ENCODE measurements around the gene SLC4A7. TPM values are rescaled to one million over a fixed set of nuclear protein-coding genes. Genes with fewer than 3 reads are reported as not detected.

The SLC4A7 gene
- total and polyA plus RNA-seq, 2 experiments from 2014 or later, result 25.5 to 73.4 TPM

DNA sequence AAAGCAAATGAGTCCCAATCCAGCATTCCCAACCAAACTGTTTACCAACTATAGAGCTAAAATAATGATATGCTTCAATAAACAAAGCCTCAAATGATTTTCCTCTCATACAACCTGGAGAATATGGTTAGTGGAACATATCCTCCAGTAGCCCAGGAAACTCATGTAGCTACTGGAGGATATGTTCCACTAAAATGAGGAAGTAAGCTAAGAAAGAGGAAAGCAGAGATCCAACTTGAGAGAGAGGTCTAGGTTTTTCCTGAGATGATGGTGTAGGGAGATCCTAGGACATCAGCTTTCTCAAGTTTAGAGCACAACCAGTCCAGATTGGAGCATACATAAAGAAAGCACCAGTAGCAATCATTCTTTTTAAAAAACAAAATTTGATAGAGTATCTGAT lies 44.6 kb upstream of the SLC4A7 start:
- no peak overlapping the region for H3K4me2 ChIP-seq (ENCODE audit: unreplicated experiment)
- no peak overlapping the region for H3K27ac ChIP-seq
- no peaks in the 10 kb centered on the region for H3K9me3 ChIP-seq (ENCODE audit: low read depth)
- H3K36me3 ChIP-seq (ENCODE audit: low read depth), result no peaks in the 10 kb centered on the region
- peaks cover 31% of the 10 kb centered on the region for H3K4me1 ChIP-seq (ENCODE audit: insufficient read depth)
- no peaks in the 10 kb centered on the region for H3K27me3 ChIP-seq (replicated peaks; ENCODE audit: insufficient read depth)
- no peak for TF ChIP-seq EZH2phosphoT487 (IDR thresholded peaks at IDR 0.05; ENCODE audit: insufficient read depth, low read depth)
- TF ChIP-seq EZH2 (IDR thresholded peaks at IDR 0.05; ENCODE audit: insufficient read depth, poor library complexity, severe bottlenecking), result no peak
- DNase-seq, result no peak
- no peaks in the 10 kb centered on the region for H4K20me1 ChIP-seq (ENCODE audit: insufficient read depth)
- H3K79me2 ChIP-seq (ENCODE audit: insufficient read depth), result no peaks in the 10 kb centered on the region
- in situ Hi-C loops (cut with MboI), result no loop called here
- no peaks in the 10 kb centered on the region for H3K9me2 ChIP-seq (ENCODE audit: insufficient read depth)
- H2AFZ ChIP-seq, result no peak overlapping the region
- H3K9ac ChIP-seq, result no peak overlapping the region
- H3F3A ChIP-seq (ENCODE audit: insufficient read depth), result peaks cover 36% of the 10 kb centered on the region
- H3K4me3 ChIP-seq, result no peak overlapping the region

DNA sequence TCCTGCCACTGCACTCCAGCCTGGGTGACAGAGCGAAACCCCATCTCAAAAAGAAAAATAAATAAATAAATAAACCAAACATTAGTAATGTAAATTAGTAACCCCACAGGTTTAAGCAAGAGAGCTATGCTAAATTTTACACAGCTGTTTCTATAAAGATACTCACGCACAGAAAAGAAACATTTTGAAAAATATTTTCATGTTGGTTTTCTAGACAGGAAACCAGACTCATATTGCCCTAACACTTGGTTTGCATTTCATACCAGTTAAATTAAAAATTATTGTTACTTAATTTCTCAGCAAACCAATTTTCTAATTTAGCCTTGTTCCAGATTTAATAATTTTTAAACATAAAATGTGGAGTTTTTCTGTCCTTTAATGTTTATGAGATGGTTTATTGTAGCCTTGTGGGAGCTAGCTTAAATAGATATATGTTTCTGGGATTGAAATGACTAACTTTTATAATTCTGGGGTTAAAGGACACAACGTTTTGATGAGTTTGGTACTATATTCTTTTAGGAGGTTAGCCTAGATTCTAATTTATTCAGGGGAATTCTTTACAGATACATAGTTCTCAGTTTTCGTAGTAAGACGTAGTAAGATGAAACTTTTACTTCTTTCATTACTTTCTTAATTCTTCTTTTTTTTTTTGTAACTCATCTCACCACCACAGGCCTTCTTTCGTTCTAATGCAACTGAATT lies 42.6 kb upstream of the SLC4A7 start:
- Histone ChIP-seq H3K4me3 (no peak overlapping the region), H3K79me2 (ENCODE audit: insufficient read depth) (no peaks in the 10 kb centered on the region), H3K9me3 (ENCODE audit: low read depth) (no peaks in the 10 kb centered on the region), H3K4me2 (ENCODE audit: unreplicated experiment) (no peak overlapping the region), H3K27me3 (replicated peaks; ENCODE audit: insufficient read depth) (no peaks in the 10 kb centered on the region), H3K4me1 (ENCODE audit: insufficient read depth) (peaks cover 37% of the 10 kb centered on the region), H3K27ac (no peak overlapping the region), H3F3A (ENCODE audit: insufficient read depth) (peaks cover 42% of the 10 kb centered on the region), H2AFZ (no peak overlapping the region), H3K9me2 (ENCODE audit: insufficient read depth) (no peaks in the 10 kb centered on the region), H4K20me1 (ENCODE audit: insufficient read depth) (no peaks in the 10 kb centered on the region), H3K36me3 (ENCODE audit: low read depth) (no peaks in the 10 kb centered on the region), H3K9ac (no peak overlapping the region)
- in situ Hi-C loops (cut with MboI), result no loop called here
- TF ChIP-seq EZH2 (IDR thresholded peaks at IDR 0.05; ENCODE audit: insufficient read depth, poor library complexity, severe bottlenecking) (no peak), EZH2phosphoT487 (IDR thresholded peaks at IDR 0.05; ENCODE audit: insufficient read depth, low read depth) (no peak)
- WGBS, 2 experiments (ENCODE audit: low coverage in 1 of 2, low lambda C conversion rate in 2 of 2, missing lambda C conversion rate in 2 of 2), result 95 to 96% methylated on average over 6 of the region's 6 CpGs
- DNase-seq, result no peak

DNA sequence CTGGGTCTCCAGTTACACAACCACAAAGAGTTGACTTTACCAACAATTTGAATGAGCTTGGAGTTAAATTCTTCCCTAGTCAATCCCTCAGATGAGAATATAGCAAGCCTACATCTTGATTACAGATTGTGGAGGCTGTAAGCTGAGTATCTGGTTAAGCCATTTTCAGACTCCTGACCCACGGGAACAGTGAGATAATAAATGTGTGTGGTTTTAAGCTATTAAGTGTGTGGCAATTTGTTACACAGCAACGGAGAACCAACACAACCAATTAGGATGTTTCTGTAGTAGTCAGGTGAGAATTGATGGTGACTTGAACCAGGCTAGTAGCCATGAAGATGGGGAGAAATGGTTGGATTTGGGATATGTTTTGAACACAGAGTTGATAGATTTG lies 37.7 kb upstream of the SLC4A7 start:
- TF ChIP-seq EZH2phosphoT487 (IDR thresholded peaks at IDR 0.05; ENCODE audit: insufficient read depth, low read depth), result no peak
- TF ChIP-seq EZH2 (IDR thresholded peaks at IDR 0.05; ENCODE audit: insufficient read depth, poor library complexity, severe bottlenecking), result no peak
- Histone ChIP-seq H3K27ac (peak overlapping the region; percentile 71), H3K79me2 (ENCODE audit: insufficient read depth) (no peaks in the 10 kb centered on the region), H2AFZ (0 out of 2 replicates have a peak overlapping the region, but pooled peaks have one; percentile 6), H3F3A (ENCODE audit: insufficient read depth) (peaks cover 51% of the 10 kb centered on the region), H4K20me1 (ENCODE audit: insufficient read depth) (no peaks in the 10 kb centered on the region), H3K4me1 (ENCODE audit: insufficient read depth) (peaks cover 48% of the 10 kb centered on the region), H3K4me3 (no peak overlapping the region), H3K9me3 (ENCODE audit: low read depth) (no peaks in the 10 kb centered on the region), H3K27me3 (replicated peaks; ENCODE audit: insufficient read depth) (no peaks in the 10 kb centered on the region), H3K9me2 (ENCODE audit: insufficient read depth) (no peaks in the 10 kb centered on the region), H3K9ac (peak overlapping the region; percentile 34; the same call in 1 of the 2 replicates), H3K36me3 (ENCODE audit: low read depth) (no peaks in the 10 kb centered on the region), H3K4me2 (ENCODE audit: unreplicated experiment) (peak overlapping the region; percentile 41)
- DNase-seq, result no peak
- in situ Hi-C loops (cut with MboI), result no loop called here
- WGBS, 2 experiments (ENCODE audit: low coverage in 1 of 2, low lambda C conversion rate in 2 of 2, missing lambda C conversion rate in 2 of 2), result 18 to 22% methylated on average over 2 of the region's 2 CpGs

DNA sequence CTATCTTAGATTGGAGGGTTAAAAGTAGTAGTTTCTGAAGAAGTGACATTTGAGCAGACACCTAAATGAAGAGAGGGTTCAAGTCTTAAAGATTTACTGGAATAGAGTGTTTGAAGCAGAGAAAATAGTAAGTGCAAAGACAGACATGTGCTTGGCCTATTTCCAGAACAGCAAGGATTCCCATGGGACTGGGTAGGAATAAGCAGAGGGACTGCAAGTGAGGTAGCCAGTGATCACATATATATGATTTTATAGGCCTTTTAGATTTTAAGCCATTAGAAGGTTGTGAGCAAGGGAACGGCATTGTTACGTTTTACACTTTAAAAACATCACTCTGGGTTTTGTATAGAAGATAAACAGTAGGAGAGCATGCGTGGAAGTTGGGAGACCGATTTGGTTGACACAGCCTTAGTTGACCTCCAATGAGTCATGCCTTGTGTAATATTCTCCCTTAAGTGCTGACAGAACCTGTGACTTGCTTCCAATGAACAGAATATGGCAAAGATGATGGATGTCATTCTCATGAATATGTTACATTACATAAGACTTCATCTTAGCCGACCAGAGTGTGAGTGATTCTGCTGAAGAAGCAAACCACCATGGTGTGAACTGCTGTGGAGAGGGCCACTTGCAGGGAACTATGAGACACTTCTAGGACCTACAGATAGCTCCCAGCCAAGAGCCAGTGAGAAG lies 37.1 kb upstream of the SLC4A7 start:
- Histone ChIP-seq H3K79me2 (ENCODE audit: insufficient read depth) (no peaks in the 10 kb centered on the region), H3K9me2 (ENCODE audit: insufficient read depth) (no peaks in the 10 kb centered on the region), H3F3A (ENCODE audit: insufficient read depth) (peaks cover 51% of the 10 kb centered on the region), H3K4me3 (no peak overlapping the region), H3K27ac (peak overlapping the region; percentile 71), H4K20me1 (ENCODE audit: insufficient read depth) (no peaks in the 10 kb centered on the region), H3K9me3 (ENCODE audit: low read depth) (no peaks in the 10 kb centered on the region), H3K4me1 (ENCODE audit: insufficient read depth) (peaks cover 48% of the 10 kb centered on the region), H3K36me3 (ENCODE audit: low read depth) (no peaks in the 10 kb centered on the region), H3K27me3 (replicated peaks; ENCODE audit: insufficient read depth) (no peaks in the 10 kb centered on the region), H3K4me2 (ENCODE audit: unreplicated experiment) (peak overlapping the region; percentile 41), H2AFZ (peak overlapping the region; percentile 6; the same call in 1 of the 2 replicates), H3K9ac (peak overlapping the region; percentile 34; the same call in 1 of the 2 replicates)
- in situ Hi-C loops (cut with MboI), result no loop called here
- TF ChIP-seq EZH2 (IDR thresholded peaks at IDR 0.05; ENCODE audit: insufficient read depth, poor library complexity, severe bottlenecking) (no peak), EZH2phosphoT487 (IDR thresholded peaks at IDR 0.05; ENCODE audit: insufficient read depth, low read depth) (no peak)
- DNase-seq, result peak; percentile 93
- 1% methylated on average over 5 of the region's 5 CpGs for WGBS, 2 experiments (ENCODE audit: low coverage in 1 of 2, low lambda C conversion rate in 2 of 2, missing lambda C conversion rate in 2 of 2)
